ENCODE data around the gene SRSF10. TPM values are rescaled to one million over a fixed set of nuclear protein-coding genes. Genes with fewer than 3 reads are reported as not detected.

Gene SRSF10
- total and polyA plus RNA-seq, 2 experiments from 2014 or later = 196 to 275 TPM

- Histone ChIP-seq H4K20me1 (replicated peaks; ENCODE audit: insufficient read depth) (peaks cover 7% of the 10 kb centered on the region), H3K4me1 (ENCODE audit: insufficient read depth) (peaks cover 6% of the 10 kb centered on the region), H3K27ac (ENCODE audit: low read depth) (peak overlapping the region; percentile 85), H3K36me3 (ENCODE audit: insufficient read depth) (peaks cover 27% of the 10 kb centered on the region), H3K4me3 (no peak overlapping the region), H3K9me2 (ENCODE audit: insufficient read depth) (no peaks in the 10 kb centered on the region), H3K4me2 (no peak overlapping the region), H3K27me3 (ENCODE audit: insufficient read depth) (no peaks in the 10 kb centered on the region), H3K79me2 (replicated peaks; ENCODE audit: insufficient read depth) (peaks cover 36% of the 10 kb centered on the region), H3F3A (replicated peaks; ENCODE audit: low read depth) (peaks cover 9% of the 10 kb centered on the region; the same call in 1 of the 2 replicates), H2AFZ (no peak overlapping the region)
- Mint-ChIP-seq H3K4me3 (no peak overlapping the region), H3K9me3 (no peaks in the 10 kb centered on the region), H3K36me3 (ENCODE audit: low read depth) (peaks cover 59% of the 10 kb centered on the region), H3K27me3 (ENCODE audit: insufficient read depth, low read depth, poor library complexity) (no peaks in the 10 kb centered on the region), H3K27ac (no peak overlapping the region; the same call in 1 of the 2 replicates), H3K4me1 (peaks cover 4% of the 10 kb centered on the region; the same call in 2 of the 3 replicates)
- ATAC-seq (no peak), DNase-seq (ENCODE audit: low spot score) (no peak)
- TF ChIP-seq POLR2AphosphoS5 (IDR thresholded peaks at IDR 0.05; ENCODE audit: low read depth) (no peak; the same call in 1 of the 2 replicates), ZNF114 (CRISPR knock-in tag; IDR thresholded peaks at IDR 0.05) (no peak), ZNF462 (CRISPR knock-in tag; IDR thresholded peaks at IDR 0.05) (no peak), CTCF (conservative IDR thresholded peaks at IDR 0.05; ENCODE audit: low read depth in 2 of 2) (no peak), EZH2phosphoT487 (IDR thresholded peaks at IDR 0.05; ENCODE audit: unreplicated experiment) (no peak), CREB1 (CRISPR knock-in tag; IDR thresholded peaks at IDR 0.05; ENCODE audit: low read depth) (no peak), ZNF331 (CRISPR knock-in tag; IDR thresholded peaks at IDR 0.05; ENCODE audit: low read depth) (no peak), NANOG (IDR thresholded peaks at IDR 0.05; ENCODE audit: borderline replicate concordance) (no peak), EZH2 (IDR thresholded peaks at IDR 0.05; ENCODE audit: low read depth, unreplicated experiment) (no peak), REST (IDR thresholded peaks at IDR 0.05; ENCODE audit: unreplicated experiment) (no peak)
These were observed 15.9 kb downstream of the SRSF10 start for GRCh38 chr1:23964235-23964668.

Measured in GM23338 (cell line).